HuH-7.5 (cell line): ENCODE measurements around the gene EML3.
"Not testable (repeated sequence)": the region's sequence is repeated elsewhere in the genome, so short reads cannot be mapped to it uniquely, and the experiment has no call there.

Experiments used
- DNase-seq: peaks from one replicate; pipeline ENCODE4 v3.0.0; 2011; ENCODE audit warnings: low spot score

Gene EML3, protein sequence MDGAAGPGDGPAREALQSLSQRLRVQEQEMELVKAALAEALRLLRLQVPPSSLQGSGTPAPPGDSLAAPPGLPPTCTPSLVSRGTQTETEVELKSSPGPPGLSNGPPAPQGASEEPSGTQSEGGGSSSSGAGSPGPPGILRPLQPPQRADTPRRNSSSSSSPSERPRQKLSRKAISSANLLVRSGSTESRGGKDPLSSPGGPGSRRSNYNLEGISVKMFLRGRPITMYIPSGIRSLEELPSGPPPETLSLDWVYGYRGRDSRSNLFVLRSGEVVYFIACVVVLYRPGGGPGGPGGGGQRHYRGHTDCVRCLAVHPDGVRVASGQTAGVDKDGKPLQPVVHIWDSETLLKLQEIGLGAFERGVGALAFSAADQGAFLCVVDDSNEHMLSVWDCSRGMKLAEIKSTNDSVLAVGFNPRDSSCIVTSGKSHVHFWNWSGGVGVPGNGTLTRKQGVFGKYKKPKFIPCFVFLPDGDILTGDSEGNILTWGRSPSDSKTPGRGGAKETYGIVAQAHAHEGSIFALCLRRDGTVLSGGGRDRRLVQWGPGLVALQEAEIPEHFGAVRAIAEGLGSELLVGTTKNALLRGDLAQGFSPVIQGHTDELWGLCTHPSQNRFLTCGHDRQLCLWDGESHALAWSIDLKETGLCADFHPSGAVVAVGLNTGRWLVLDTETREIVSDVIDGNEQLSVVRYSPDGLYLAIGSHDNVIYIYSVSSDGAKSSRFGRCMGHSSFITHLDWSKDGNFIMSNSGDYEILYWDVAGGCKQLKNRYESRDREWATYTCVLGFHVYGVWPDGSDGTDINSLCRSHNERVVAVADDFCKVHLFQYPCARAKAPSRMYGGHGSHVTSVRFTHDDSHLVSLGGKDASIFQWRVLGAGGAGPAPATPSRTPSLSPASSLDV

DNA sequence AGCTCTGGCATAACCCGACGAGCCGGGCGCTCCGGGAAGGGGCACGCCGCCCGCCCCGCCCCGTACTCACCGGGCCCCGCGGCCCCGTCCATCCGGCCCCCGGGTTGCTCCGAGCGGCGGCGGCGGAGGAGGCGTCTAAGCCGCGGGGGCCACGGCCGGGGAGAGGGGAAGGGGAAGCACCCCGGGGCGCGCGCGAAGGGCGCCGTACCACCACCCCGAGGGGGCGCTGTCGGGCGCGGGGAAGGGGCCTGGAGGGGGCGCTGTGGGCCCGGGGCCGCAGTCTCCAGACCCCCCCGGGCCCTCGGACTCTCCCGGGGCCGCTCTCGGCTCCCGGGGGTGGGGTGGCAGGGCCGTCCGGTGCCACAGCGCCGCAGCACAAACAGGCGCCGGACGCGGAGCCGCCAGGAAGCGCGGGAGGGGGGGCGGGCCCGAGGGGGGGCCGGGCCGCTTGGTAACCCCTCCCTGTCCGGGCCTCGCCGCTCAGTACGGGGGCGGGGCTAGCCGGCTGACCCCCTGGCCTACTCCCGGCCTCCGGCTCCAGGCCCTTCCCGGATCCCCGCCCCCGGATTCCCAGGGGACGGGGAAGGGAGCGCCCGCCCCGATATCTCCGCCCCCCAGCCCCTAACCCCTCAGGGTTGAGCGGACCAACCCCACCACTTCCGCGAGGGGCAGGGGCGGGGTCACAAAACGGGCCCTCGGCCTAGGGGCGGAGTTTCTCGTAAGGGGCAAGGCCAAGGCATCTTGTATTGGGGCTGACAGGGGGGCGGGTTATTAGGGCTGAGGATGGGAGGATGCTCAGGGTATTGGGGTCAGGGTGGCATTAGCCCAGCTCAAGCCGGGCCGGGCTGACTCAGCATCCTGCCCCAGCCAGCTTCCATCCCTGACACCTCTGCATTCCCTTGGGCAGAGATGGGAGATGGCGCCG is at the start of gene EML3, which contains the start of gene ROM1:
EML3 (minus strand) TSS at position 410 of the 925 bp plus-strand sequence; CDS start at position 92, 318 bp downstream.
ROM1 (plus strand) TSS at position 892 of the 925 bp plus-strand sequence; CDS start at position 917, 25 bp downstream.
- DNase-seq, result peak; percentile 92

DNA sequence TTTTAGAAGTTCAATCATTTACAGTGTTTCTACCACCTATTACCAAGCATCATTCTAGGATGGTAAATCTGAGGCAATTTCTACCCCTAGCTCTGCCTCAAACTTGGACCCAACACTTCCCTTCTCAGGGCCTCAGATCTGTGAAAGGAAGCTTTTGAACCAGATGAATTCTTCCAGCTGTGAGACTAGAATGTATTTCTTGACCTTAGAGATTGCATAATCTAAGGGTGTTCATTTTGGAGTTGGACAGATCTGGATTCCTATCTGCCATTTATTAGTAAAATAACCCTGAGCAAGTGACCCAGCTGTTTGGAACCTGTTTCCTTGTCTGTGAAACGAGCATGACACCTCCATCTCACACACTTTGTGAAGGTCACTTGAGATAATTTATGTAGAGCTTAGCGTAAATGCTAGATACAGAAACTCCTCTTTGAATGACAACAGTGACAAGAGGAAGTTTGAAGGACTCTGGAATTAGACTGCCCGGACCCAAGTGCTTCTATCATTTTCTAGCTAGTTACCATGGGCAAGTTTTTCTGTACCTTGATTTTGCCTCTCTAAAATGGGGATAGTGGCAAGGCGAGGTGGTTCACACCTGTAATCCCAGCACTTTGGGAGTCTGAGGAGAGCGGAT is 44.3 kb upstream of the EML3 start:
- no peak for DNase-seq

DNA sequence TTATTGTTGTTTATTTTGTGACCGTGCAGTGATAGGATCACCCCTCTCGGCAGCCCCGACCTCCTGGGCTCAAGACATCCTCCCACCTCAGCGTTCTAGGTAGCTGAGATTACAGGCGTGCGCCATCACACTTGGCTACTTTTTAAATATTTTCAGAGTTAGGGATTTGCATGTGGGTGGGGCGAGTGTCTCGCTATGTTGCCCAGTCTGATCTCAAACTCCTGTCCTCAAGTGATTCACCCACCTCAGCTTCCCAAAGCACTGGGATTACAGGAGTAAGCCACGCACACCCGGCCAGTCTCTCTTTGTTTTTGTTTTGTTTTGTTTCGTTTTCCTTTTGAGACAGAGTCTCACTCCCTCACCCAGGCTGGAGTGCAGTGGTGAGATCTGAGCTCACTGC is 41.7 kb upstream of the EML3 start:
- DNase-seq, result no peak

DNA sequence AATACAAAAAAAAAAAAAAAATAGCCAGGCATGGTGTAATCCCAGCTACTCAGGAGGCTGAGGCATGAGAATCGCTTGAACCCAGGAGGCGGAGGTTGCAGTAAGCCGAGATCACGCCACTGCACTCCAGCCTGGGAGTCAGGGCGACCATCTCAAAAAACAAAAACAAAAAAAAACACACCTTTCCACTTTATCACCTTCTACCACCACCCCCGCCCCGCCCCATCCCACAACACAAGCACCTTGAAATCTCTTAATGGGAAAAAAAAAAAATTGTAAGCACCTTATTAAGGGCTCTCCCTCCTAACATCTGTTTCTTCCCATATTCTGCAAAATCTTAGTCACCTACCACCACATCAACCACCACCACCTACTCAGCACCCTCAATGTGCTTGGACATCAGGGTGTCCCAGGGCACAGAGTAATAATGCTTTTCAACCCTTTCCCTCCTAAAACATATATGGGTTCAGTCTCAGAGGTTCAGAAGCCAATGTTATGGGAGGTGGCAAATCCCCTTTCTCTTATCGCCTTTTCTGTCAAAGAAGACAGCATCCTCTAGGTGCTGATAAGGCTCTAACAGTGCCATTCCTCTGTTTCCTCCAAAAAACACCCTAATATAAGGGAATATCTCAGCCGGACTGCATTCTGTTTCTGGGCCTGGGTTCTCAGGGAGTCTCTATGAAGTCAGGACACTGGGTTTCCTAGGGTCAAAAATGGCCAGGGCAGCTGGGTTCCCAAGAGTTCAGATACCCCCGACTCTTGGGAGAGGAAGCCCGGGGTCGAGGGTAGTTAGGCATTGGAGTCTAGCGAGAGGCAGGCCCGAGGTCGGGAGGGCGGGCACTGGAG is 39.8 kb upstream of the EML3 start:
- DNase-seq, result peak; percentile 35

DNA sequence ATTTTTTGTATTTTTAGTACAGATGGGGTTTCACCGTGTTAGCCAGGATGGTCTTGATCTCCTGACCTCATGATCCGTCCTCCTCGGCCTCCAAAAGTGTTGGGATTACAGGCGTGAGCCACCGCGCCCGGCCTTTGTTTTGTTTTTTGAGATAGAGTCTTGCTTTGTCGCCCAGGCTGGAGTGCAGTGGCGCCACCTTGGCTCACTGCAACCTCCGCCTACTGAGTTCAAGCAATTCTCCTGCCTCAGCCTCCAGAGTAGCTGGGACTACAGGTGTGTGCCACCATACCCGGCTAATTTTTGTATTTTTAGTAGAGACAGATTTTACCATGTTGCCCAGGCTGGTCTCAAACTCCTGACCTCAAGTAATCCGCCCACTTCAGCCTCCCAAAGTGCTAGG is 37.7 kb upstream of the EML3 start:
- not testable (repeated sequence) for DNase-seq

DNA sequence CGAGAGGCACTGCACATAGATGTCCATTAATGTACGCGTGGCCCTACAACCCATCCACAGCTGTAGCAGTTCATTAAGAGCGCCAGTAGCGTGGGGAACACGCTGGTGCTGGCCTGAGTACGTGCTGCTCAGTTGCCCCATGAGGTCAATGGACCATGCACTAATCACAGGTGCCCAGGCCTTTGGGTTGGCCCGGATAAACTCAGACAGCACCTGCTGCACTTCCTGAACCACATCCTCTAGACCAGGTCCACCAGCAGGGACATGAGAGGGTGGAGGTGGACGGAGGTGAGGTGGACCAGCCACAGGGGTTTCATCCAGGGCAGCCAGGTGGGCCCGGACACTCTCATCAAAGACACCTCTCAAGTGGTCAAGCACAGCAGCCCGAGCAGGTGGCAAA is 36.9 kb upstream of the EML3 start:
- DNase-seq, result no peak

DNA sequence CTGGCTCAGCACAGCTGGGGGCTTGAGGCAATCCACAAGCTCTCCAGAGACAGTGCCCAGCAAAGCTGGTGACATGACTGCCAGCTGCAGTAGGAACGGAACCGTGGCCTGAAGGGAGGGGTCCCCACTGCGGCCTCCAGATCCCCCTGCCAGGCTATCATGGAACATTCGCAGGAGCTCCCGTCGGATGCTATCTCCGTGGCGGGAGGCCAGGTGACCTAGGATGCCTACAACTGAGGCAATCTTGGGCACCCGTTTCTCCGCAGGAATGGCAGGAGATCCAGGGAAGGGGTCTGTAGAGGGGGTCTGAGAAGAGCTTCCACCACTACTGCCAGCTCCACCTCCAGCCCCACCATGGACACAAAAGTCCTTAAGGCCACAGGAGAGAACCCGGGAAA is 36.4 kb upstream of the EML3 start:
- no peak for DNase-seq

DNA sequence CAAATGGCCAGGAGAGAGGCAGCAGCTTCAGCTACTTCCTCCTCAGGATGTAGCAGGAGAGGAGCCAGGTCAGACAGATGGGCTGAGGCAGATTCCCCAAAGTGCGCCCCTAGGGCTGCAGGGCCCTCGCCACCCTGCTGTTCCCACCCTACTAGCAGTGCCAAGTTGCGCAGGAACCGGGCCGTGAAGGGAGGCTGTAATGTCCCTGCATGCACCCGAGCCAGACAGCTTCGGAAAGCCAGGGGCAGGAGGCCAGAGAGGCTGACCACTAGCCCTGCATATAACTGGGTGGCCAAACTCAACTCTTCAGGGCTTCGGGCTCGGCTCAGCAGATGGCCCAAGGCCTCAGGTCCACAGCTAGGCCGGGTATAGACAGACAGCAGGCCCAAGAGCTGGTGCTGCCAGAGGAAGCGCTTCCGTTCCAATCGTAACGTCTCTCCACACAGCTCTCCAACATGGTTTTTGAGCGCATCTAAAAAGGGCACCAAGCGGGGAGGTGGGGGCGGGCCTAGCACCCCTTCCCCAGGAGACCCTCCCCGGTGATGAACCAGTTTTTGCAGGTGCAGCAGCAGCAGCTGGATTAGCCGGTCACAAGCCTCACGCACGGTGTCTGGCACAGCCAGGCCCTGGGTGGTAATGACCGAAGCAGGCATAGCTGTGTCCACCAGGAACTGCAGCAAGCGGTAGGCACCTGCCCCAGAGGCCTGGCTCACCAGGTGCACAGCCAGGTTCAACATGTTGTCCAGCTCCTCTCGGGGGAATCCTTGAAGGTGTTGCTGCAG is 35.8 kb upstream of the EML3 start:
- DNase-seq, result no peak

DNA sequence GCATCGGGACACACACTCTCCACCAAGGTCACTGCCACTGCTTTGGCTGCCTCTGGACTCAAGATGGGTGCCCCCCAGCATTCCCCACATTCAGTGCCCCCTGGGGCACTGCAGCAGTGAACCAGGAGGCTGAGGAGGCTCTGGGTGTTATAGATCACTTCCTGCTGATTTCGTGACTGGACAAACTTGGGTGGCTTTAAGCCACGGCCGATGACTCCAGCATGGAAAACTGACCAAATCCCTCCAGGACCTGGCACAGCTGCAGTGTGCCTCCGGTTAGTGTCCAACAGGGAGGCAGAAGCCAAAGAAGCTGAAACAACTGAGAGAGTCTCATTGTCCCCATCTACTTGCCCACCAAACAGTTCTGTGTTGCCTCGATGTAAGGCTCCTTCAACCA is 35.0 kb upstream of the EML3 start:
- DNase-seq, result no peak

DNA sequence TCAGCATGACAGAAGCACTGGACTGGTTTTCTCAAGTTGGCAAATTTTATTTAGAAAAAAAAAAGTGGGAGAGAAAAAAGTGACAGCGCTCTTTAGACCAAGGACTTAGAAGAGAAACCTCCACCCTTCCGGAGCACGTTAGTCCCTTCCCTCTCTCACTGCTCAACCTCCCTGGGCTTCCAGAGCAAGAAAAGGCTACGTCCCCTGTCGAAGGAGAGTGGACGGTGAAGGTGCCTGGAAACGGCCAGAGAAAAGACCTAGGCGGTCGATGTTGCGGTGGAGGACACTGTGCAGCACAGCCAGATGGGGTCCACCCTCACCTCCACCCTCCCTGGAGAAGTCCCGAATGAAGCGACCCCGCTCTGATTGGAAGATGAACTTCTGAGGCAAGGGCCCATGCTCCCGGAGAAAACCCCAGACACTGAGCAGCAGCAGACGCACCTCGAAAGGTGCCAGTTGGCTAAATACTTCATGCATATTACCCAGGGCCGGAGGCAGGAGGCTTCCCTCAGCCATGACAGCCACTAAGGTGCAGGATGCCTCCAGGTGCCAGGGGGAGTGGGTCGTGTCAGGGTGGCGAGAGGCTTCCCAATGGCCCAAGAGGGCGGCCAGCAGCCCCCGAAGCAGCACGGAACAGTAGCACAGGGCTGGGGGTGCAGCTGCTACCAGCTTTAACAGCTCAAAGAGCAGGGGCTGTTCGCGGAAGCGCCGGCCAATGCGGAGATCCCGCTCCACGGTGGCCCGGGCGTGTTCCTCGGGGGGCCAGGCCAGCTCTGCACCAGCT is 34.4 kb upstream of the EML3 start:
- no peak for DNase-seq

DNA sequence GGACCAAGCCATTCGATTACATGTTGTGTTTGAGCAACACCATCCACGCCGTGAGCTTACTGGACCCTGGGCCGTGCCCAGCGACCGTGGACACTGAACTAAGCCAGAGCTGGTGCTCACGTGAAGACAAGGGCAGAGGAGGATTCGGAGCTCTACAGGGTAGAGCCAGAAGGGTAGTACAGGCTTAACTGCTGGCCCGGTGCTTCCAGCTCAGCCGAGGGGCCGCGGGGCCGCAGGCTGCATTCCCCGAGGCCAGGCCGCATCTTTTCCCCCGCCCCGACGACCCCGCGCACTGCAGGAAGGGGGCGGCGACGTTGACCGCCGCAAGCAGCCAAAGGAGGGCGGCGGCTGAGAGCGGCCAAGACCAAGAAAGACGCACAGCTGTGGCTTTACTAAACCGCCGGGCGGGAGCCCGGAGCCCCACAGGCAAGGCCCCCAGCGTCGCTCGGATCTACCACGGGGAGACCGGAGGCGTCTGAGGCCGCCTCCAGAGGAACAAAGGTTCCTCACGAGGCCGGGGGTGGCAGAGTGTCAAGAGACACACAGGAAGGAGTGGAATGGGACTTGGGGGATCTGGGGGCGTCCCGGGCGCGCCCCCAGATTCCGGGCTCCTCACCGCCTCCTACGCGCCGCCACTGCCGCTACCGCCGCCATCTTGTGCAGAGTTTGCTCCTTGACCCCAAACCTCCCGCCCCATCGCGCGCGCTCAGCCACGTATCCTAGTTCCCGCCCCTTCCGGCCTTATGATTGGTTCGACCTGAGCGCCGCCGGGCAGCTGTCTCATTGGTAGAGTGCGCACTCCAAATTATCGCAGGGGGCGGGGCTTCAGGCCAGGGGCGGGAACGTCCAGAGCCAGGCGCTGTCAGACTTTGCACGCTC is 33.6 kb upstream of the EML3 start, which contains the start of gene GANAB:
GANAB (minus strand) TSS at position 668 of the 879 bp plus-strand sequence; CDS start at position 654, 14 bp downstream.
- DNase-seq, result peak; percentile 99

DNA sequence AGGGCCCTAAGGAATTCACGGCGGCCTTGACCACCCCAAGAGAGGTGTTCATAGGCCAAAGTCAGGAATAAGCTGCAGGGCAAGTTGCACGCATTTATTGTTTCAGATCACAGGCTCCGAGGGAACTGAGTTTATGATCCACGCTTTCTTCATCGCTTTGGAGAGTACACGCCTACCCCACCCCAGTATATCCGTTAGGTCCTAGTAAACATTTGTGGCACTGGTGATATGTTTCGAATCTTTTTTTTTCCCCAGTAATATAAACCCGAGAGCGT is 33.0 kb upstream of the EML3 start:
- no peak for DNase-seq

DNA sequence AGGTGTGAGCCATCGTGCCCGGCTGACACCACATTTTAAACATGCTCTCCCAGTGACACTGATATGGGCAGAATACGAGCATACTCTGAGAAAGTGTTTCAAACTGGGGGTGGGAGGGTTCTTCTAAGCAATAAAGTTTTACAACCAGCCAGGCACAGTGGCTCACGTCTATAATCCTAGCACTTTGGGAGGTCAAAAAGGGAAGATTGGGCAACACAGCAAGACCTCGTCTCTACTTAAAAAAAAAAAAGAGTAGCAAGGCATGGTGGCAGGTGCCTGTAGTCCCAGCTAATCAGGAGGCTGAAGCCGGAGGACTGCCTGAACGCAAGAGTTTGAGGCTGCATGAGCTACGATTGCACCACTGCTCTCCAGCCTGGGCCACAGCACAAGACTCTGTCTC is 31.6 kb upstream of the EML3 start:
- no peak for DNase-seq

DNA sequence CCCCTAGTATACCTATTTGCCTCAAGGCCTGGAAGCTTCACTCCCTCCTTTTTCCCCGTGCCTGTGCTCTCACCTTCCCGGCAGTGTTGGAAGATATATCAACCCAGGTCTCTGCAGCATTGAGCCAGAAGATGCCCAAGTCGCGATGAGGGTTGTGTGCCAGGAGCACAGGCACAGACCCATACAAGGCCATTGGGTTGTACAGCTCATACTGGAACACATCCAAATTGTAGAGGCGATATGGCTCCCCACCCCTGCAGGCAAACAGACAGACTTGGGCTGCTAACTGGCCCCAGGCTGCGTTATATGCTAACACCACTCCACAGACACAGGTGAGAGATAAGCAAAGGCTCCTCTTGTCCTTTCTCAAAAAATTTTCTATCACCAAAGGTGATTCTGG is 19.9 kb upstream of the EML3 start:
- no peak for DNase-seq

DNA sequence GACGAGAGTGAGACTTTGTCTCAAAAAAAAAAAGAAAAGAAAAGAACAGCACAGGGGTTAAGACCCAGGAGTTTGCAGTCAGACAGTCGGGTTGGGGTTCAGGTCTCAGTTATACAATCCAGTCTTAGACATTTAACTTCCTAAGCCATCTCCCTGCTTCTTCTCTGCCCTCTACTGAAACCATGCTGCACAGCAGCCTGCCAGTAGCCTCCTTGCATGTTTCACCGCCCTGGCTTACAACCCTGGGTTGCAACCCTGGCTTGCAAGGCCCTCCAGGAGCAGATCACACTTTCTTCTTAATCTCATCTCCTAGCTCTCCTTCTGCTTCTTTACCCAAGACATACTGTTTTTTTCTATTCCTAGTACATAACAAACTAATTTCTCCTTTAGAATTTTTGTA is 15.1 kb upstream of the EML3 start:
- no peak for DNase-seq

DNA sequence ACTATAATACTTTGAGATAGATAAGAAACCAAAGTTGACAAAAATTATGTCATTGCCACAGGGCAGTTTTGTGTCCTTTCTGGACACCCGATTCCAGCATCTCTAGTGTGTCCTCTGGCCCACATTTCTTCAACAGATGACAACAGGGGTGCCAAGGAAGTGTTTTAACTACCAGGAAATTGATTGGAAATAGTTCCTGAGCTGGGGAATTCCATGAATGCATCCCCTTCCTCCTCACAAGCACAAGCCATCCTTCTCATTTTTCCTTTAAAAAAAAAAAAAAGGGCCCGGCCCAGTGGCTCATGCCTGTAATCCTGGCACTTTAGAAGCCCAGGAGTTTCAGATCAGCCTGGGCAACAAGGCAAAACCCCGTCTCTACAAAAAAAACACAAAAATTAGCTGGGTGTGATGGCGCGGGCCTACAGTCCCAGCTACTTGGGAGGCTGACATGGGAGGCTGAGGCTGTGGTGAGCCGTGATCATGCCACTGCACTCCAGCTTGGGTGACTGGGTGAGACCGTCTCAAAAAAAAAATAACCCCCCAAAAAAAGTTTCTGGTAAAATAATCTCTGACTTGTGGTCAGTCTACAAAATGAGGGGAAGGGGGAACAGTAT is 10.0 kb upstream of the EML3 start:
- DNase-seq, result no peak
